ENCODE results near the gene RAP1GDS1. TPM values are rescaled to one million over a fixed set of nuclear protein-coding genes. Genes with fewer than 3 reads are reported as not detected.

The RAP1GDS1 gene, protein sequence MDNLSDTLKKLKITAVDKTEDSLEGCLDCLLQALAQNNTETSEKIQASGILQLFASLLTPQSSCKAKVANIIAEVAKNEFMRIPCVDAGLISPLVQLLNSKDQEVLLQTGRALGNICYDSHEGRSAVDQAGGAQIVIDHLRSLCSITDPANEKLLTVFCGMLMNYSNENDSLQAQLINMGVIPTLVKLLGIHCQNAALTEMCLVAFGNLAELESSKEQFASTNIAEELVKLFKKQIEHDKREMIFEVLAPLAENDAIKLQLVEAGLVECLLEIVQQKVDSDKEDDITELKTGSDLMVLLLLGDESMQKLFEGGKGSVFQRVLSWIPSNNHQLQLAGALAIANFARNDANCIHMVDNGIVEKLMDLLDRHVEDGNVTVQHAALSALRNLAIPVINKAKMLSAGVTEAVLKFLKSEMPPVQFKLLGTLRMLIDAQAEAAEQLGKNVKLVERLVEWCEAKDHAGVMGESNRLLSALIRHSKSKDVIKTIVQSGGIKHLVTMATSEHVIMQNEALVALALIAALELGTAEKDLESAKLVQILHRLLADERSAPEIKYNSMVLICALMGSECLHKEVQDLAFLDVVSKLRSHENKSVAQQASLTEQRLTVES
- total RNA-seq (2014; rRNA removed; shearing (Covaris generic)) (56.7 and 93.8 TPM in 2 replicates), polyA plus RNA-seq (2016; fragmentation: Nextera tagmentation; extraction: Ambion mirVana) (49.2 and 55.4 TPM in 2 replicates)

DNA sequence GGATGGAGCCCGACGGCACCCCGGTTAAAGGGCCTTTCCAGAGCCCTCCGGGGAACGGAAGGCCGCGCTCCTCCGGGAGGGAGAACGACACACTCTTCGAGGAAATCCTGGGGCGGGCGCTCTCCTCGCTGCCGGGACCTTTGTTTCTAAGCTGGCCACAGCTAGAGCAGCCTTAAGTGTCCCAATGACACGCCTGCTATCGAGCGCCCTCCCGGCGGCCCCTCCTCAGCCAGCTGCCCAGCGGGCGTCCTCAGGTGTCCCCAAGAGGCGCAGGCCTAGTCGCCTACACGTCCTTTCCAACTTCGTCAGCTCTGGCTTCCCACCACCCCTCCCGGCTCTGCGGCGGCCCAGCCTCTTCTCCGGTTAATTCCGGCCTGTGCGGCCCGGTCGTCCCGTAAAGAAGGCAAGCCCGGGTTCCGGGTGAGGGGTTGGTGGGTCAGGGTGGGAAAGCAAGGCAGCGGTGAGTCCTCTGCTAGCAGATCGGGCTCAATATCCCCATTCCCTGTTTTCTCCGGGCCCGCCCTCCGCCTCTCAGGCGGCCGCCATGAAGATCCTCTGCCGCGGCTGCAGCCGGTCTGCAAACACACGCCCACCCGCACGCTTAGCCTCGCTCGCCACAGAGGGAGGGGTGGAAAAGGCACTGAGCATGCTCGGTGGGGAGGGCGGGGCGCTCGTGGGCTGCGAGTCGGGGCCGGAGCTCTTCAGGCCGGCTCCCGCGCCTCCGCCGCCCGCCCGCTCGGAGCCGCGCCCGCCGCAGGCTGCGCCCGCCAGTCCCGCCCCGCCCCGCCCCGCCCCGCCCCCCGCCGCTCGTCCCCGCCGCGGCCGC, at the start of gene RAP1GDS1:
Gene RAP1GDS1, plus strand, starts transcription at position 806 of the 826 bp plus-strand sequence. CDS start 182 bp downstream, outside the sequence.
- peak within 1 kb of the TSS; percentile 97 for H3K4me2 ChIP-seq (ENCODE audit: unreplicated experiment)
- H3K36me3 ChIP-seq (ENCODE audit: low read depth) = no peaks in the 10 kb centered on the region
- H3K4me1 ChIP-seq (ENCODE audit: insufficient read depth) = peaks cover 21% of the 10 kb centered on the region
- H3K27ac ChIP-seq = peak within 1 kb of the TSS; percentile 97
- no peak for TF ChIP-seq EZH2 (IDR thresholded peaks at IDR 0.05; ENCODE audit: insufficient read depth, poor library complexity, severe bottlenecking)
- TF ChIP-seq EZH2phosphoT487 (IDR thresholded peaks at IDR 0.05; ENCODE audit: insufficient read depth, low read depth) = no peak
- no peaks in the 10 kb centered on the region for H3K9me3 ChIP-seq (ENCODE audit: low read depth)
- DNase-seq = peak; percentile 99
- WGBS, 2 experiments (ENCODE audit: low coverage in 1 of 2, low lambda C conversion rate in 2 of 2, missing lambda C conversion rate in 2 of 2) = 1% methylated on average over 43 to 64 of the region's 84 CpGs
- peak within 1 kb of the TSS; percentile 91 for H3K4me3 ChIP-seq
- no peaks in the 10 kb centered on the region for H3K9me2 ChIP-seq (ENCODE audit: insufficient read depth)
- in situ Hi-C loops (cut with MboI) = no loop called here
- H3K27me3 ChIP-seq (replicated peaks; ENCODE audit: insufficient read depth) = no peaks in the 10 kb centered on the region
- H3K79me2 ChIP-seq (ENCODE audit: insufficient read depth) = peaks cover 55% of the 10 kb centered on the region
- H3F3A ChIP-seq (ENCODE audit: insufficient read depth) = peaks cover 21% of the 10 kb centered on the region
- no peaks in the 10 kb centered on the region for H4K20me1 ChIP-seq (ENCODE audit: insufficient read depth)
- peak within 1 kb of the TSS; percentile 85 for H2AFZ ChIP-seq
- peak within 1 kb of the TSS; percentile 98 for H3K9ac ChIP-seq

DNA sequence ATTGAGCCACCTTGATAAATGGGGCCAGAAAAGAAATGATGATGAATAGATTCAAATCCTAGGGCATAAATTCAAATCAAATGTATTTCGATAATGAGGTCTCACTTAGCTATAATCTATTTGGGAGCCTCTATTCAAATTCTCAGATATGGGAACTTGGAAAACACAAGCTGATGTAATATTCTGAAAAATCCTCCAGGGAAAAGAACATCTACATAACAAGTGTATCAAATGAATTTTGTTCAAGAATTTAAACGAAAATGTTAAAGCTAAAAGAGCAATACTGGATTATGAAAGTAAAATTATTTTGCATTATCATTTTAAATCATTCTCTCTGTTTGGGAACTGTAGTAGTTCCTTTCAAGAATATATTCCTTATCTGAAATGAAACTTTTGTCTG, 38.9 kb upstream of the RAP1GDS1 start:
- no peaks in the 10 kb centered on the region for H3K36me3 ChIP-seq (ENCODE audit: low read depth)
- no peaks in the 10 kb centered on the region for H4K20me1 ChIP-seq (ENCODE audit: insufficient read depth)
- no peaks in the 10 kb centered on the region for H3K9me3 ChIP-seq (ENCODE audit: low read depth)
- no peaks in the 10 kb centered on the region for H3K79me2 ChIP-seq (ENCODE audit: insufficient read depth)
- H3F3A ChIP-seq (ENCODE audit: insufficient read depth) = no peaks in the 10 kb centered on the region
- WGBS, 2 experiments (ENCODE audit: low coverage in 1 of 2, low lambda C conversion rate in 2 of 2, missing lambda C conversion rate in 2 of 2) = 13 to 30% methylated on average over 2 of the region's 2 CpGs
- DNase-seq = no peak
- no peak overlapping the region for H2AFZ ChIP-seq
- no peaks in the 10 kb centered on the region for H3K4me1 ChIP-seq (ENCODE audit: insufficient read depth)
- no peak overlapping the region for H3K9ac ChIP-seq
- H3K9me2 ChIP-seq (ENCODE audit: insufficient read depth) = no peaks in the 10 kb centered on the region
- in situ Hi-C loops (cut with MboI) = no loop called here
- H3K4me3 ChIP-seq = no peak overlapping the region
- H3K27me3 ChIP-seq (replicated peaks; ENCODE audit: insufficient read depth) = no peaks in the 10 kb centered on the region
- TF ChIP-seq EZH2phosphoT487 (IDR thresholded peaks at IDR 0.05; ENCODE audit: insufficient read depth, low read depth) = no peak
- no peak for TF ChIP-seq EZH2 (IDR thresholded peaks at IDR 0.05; ENCODE audit: insufficient read depth, poor library complexity, severe bottlenecking)
- H3K4me2 ChIP-seq (ENCODE audit: unreplicated experiment) = no peak overlapping the region
- H3K27ac ChIP-seq = no peak overlapping the region

DNA sequence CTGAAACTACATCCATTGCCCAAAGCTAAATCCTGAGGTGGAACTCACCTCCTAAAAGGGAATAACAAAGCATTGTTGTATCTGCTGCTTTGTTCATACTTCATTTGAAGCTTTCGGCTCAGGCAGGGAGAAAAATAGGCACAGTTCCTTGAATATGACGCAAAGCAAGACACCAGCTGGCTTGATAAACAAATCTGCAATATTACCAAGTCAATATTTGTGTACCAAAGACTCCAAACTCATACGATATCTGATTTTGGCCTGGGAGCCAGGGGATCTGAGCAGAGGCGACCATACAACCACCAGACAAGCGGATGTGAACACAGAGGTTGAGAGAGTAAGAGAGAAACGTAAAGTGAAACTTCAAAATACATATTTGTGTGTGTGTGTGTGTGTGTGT, 34.8 kb upstream of the RAP1GDS1 start:
- Histone ChIP-seq H3K4me1 (ENCODE audit: insufficient read depth) (no peaks in the 10 kb centered on the region), H3K27me3 (replicated peaks; ENCODE audit: insufficient read depth) (no peaks in the 10 kb centered on the region), H3K9me2 (ENCODE audit: insufficient read depth) (no peaks in the 10 kb centered on the region), H3K4me2 (ENCODE audit: unreplicated experiment) (no peak overlapping the region), H3K9ac (no peak overlapping the region), H3K36me3 (ENCODE audit: low read depth) (no peaks in the 10 kb centered on the region), H3K27ac (no peak overlapping the region), H4K20me1 (ENCODE audit: insufficient read depth) (no peaks in the 10 kb centered on the region), H2AFZ (0 out of 2 replicates have a peak overlapping the region, but pooled peaks have one; percentile 46), H3K4me3 (no peak overlapping the region), H3F3A (ENCODE audit: insufficient read depth) (no peaks in the 10 kb centered on the region), H3K79me2 (ENCODE audit: insufficient read depth) (no peaks in the 10 kb centered on the region), H3K9me3 (ENCODE audit: low read depth) (no peaks in the 10 kb centered on the region)
- WGBS, 2 experiments (ENCODE audit: low coverage in 1 of 2, low lambda C conversion rate in 2 of 2, missing lambda C conversion rate in 2 of 2) = 83 to 84% methylated on average over 6 of the region's 6 CpGs
- in situ Hi-C loops (cut with MboI) = no loop called here
- TF ChIP-seq EZH2phosphoT487 (IDR thresholded peaks at IDR 0.05; ENCODE audit: insufficient read depth, low read depth) (no peak), EZH2 (IDR thresholded peaks at IDR 0.05; ENCODE audit: insufficient read depth, poor library complexity, severe bottlenecking) (no peak)
- no peak for DNase-seq

DNA sequence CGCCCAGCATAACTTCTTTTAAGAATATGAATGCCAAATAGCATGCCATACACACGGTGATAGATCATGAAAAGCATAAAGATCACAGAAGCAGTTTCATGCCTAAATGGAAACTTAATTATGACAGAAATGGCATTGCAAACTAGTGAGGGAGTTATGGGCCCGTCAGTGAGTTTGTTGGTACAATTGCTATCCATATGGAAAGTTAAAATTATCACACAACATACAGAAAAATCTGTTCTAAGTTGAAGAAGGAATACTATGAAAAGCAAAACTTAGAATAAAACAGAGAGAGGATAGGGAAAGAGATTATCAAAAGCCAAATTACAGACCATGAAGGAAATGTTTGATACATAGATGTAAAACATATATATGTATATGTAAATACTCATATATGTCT, 30.2 kb upstream of the RAP1GDS1 start:
- Histone ChIP-seq H3K9me2 (ENCODE audit: insufficient read depth) (no peaks in the 10 kb centered on the region; the same call in 1 of the 2 replicates), H3K9me3 (ENCODE audit: low read depth) (no peaks in the 10 kb centered on the region), H3K4me1 (ENCODE audit: insufficient read depth) (no peaks in the 10 kb centered on the region), H3K9ac (no peak overlapping the region), H3K36me3 (ENCODE audit: low read depth) (no peaks in the 10 kb centered on the region), H3K27ac (no peak overlapping the region), H4K20me1 (ENCODE audit: insufficient read depth) (no peaks in the 10 kb centered on the region), H3F3A (ENCODE audit: insufficient read depth) (no peaks in the 10 kb centered on the region), H3K79me2 (ENCODE audit: insufficient read depth) (no peaks in the 10 kb centered on the region), H3K27me3 (replicated peaks; ENCODE audit: insufficient read depth) (no peaks in the 10 kb centered on the region), H3K4me3 (no peak overlapping the region), H2AFZ (no peak overlapping the region), H3K4me2 (ENCODE audit: unreplicated experiment) (no peak overlapping the region)
- in situ Hi-C loops (cut with MboI) = no loop called here
- WGBS, 2 experiments (ENCODE audit: low coverage in 1 of 2, low lambda C conversion rate in 2 of 2, missing lambda C conversion rate in 2 of 2) = 66 to 69% methylated on average over 3 of the region's 3 CpGs
- TF ChIP-seq EZH2 (IDR thresholded peaks at IDR 0.05; ENCODE audit: insufficient read depth, poor library complexity, severe bottlenecking) (no peak), EZH2phosphoT487 (IDR thresholded peaks at IDR 0.05; ENCODE audit: insufficient read depth, low read depth) (no peak)
- no peak for DNase-seq
